ENCODE data around the gene LHFPL3.
"Not testable (repeated sequence)": the region's sequence is repeated elsewhere in the genome, so short reads cannot be mapped to it uniquely, and the experiment has no call there.

LHFPL3 gene

GRCh38 chr7:104595591-104595990, 267.2 kb downstream of the LHFPL3 start:
- not testable (repeated sequence) for DNase-seq (ENCODE audit: low read depth)

- DNase-seq (ENCODE audit: low read depth), result no peak
Measured at GRCh38 chr7:104603957-104604356, 275.6 kb downstream of the LHFPL3 start.

GRCh38 chr7:104604706-104605105, 276.3 kb downstream of the LHFPL3 start:
- DNase-seq (ENCODE audit: low read depth), result no peak

GRCh38 chr7:104621321-104621720, 292.9 kb downstream of the LHFPL3 start:
- DNase-seq (ENCODE audit: low read depth), result no peak

- DNase-seq (ENCODE audit: low read depth), result no peak
Measured at GRCh38 chr7:104625956-104626355, 297.6 kb downstream of the LHFPL3 start.

GRCh38 chr7:104627516-104627915, 299.1 kb downstream of the LHFPL3 start:
- DNase-seq (ENCODE audit: low read depth), result peak; percentile 2

- no peak for DNase-seq (ENCODE audit: low read depth)
Measured at GRCh38 chr7:104628017-104628416, 299.6 kb downstream of the LHFPL3 start.

- DNase-seq (ENCODE audit: low read depth), result no peak
Measured at GRCh38 chr7:104629408-104629807, 301.0 kb downstream of the LHFPL3 start.

GRCh38 chr7:104640506-104640905, 312.1 kb downstream of the LHFPL3 start:
- DNase-seq (ENCODE audit: low read depth), result no peak

- DNase-seq (ENCODE audit: low read depth), result no peak
Measured at GRCh38 chr7:104642560-104642959, 314.2 kb downstream of the LHFPL3 start.

GRCh38 chr7:104643587-104644217, 315.3 kb downstream of the LHFPL3 start:
- no peak for DNase-seq (ENCODE audit: low read depth)

- no peak for DNase-seq (ENCODE audit: low read depth)
Measured at GRCh38 chr7:104650991-104651640, 322.7 kb downstream of the LHFPL3 start.

- no peak for DNase-seq (ENCODE audit: low read depth)
Measured at GRCh38 chr7:104652434-104652833, 324.0 kb downstream of the LHFPL3 start.

- no peak for DNase-seq (ENCODE audit: low read depth)
Measured at GRCh38 chr7:104652865-104653264, 324.5 kb downstream of the LHFPL3 start.

- DNase-seq (ENCODE audit: low read depth), result no peak
Measured at GRCh38 chr7:104653825-104654401, 325.5 kb downstream of the LHFPL3 start.

GRCh38 chr7:104655592-104655991, 327.2 kb downstream of the LHFPL3 start:
- DNase-seq (ENCODE audit: low read depth), result no peak

- DNase-seq (ENCODE audit: low read depth), result no peak
Measured at GRCh38 chr7:104656467-104656866, 328.1 kb downstream of the LHFPL3 start.

GRCh38 chr7:104657134-104657533, 328.7 kb downstream of the LHFPL3 start:
- DNase-seq (ENCODE audit: low read depth), result no peak

- no peak for DNase-seq (ENCODE audit: low read depth)
Measured at GRCh38 chr7:104661575-104661974, 333.2 kb downstream of the LHFPL3 start.

- no peak for DNase-seq (ENCODE audit: low read depth)
Measured at GRCh38 chr7:104664648-104665047, 336.2 kb downstream of the LHFPL3 start.

GRCh38 chr7:104677587-104677986, 349.2 kb downstream of the LHFPL3 start:
- no peak for DNase-seq (ENCODE audit: low read depth)

- DNase-seq (ENCODE audit: low read depth), result no peak
Measured at GRCh38 chr7:104679085-104679484, 350.7 kb downstream of the LHFPL3 start.

GRCh38 chr7:104686286-104686685, 357.9 kb downstream of the LHFPL3 start:
- DNase-seq (ENCODE audit: low read depth), result no peak

- no peak for DNase-seq (ENCODE audit: low read depth)
Measured at GRCh38 chr7:104694710-104695109, 366.3 kb downstream of the LHFPL3 start.
